ENCODE measurements around the gene USP32.
"Not testable (repeated sequence)": the region's sequence is repeated elsewhere in the genome, so short reads cannot be mapped to it uniquely, and the experiment has no call there.

Gene USP32

DNA sequence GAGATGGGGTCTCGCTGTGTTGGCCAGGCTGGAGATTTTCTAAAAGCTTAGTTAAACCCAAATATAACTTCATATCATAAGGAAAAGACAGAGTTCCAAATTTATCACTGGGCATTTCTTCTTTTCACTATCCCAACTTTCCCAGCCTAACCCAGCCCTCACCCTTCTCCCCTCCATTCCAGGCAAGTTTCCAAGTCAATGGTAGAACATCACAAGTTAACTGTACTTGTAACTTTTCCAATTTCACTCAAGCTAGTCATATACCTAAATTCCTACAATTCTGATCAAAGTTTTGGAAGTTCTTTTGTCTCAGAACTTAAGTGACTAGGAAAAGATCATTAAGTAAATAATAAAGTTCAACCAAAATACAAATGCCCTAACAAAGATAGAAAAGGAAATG, 61.2 kb downstream of the USP32 start:
- DNase-seq (ENCODE audit: low spot score) = no peak

DNA sequence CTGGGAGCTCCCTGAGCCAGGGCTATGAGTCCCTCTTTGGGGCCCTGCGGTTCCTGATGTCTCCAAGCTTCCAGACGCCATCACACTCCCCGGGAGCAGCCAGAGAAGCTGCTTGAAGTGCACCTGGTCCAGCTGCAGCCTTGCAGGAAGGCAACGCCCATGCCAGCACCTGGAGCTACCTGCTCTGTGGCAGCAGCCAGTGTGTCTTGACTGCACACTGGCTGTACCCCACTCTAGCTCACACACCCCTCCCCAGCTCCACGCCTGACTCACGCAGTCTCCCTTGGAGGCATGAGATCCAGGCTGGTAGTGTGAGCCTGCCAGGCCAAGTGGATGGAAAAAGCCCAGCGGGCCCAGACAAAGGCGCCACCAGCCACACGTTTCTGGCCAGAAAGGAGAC, 63.3 kb downstream of the USP32 start:
- peak; percentile 51 for DNase-seq (ENCODE audit: low spot score)

DNA sequence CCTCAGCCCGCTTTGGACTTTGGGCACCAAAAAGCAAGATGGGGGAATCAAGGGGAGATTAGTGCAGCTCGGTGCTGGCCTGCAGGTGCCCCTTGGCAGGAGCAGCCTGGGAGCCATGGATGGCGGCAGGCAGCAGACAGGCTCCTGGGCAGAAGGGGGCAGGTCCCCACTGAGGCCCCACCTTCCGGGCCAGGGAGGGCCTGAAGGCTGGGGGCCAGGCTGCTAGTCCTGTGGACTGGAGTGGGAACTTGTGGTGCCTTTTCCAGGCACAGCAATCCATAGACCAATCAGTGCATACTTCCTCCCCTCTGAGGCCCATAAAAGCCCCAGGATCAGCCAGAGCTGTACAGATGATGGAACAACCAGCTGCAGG, 64.0 kb downstream of the USP32 start:
- DNase-seq (ENCODE audit: low spot score) = no peak

DNA sequence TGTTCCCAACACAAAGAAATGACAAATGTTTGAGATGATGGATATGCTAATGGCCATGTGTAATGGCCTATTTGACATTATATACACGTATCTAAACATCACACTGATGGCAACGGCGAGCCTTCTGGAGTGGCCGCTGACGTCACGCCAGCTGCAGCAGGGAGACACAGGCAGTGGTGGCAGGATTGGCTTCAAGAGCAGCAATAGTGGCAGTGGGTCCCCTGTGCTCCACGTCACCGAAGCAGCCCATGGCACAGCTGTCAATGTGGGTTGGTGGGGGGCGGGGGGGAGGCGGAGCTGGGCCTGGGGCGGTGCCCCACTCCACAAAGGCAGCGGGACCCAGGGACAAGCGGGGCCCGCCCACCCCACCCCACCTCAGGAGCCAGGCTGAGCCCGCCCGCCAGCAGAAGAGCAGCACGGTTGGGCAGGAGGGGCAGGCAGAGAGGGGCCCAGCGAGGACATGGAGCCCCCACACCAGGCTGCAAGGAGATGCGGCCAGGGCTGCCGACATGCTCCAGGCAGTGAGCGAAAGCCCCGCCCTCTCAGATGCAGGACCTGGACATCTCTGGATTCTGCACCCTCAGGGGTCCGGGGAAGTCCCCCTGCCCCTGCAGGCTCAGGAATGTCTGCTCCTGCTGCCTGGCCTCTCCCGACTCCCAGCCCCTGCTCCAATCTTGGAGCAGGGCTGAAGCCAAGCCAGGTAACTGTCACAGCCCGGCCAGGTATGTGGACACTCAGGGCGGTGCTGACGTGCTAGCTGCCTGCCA, 64.6 kb downstream of the USP32 start:
- peak; percentile 86 for DNase-seq (ENCODE audit: low spot score)

DNA sequence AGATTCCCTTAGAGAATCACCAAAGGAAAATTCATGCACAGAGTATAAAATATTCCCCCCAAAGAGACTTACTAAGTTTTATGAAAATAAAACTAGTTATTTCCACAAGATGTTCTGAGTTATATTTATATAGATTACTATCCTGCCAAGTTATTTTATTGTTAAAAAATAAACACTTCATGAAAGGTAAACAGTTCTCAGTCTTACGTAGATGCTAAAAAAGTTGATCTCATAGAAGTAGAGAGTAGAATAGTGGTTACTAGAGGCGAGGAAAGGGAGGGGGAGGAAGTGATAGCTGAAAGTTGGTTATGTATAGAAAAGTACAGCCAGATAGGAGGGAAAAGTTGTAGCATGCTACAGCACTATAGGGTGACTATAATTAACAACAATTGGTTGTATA, 65.2 kb downstream of the USP32 start:
- no peak for DNase-seq (ENCODE audit: low spot score)

DNA sequence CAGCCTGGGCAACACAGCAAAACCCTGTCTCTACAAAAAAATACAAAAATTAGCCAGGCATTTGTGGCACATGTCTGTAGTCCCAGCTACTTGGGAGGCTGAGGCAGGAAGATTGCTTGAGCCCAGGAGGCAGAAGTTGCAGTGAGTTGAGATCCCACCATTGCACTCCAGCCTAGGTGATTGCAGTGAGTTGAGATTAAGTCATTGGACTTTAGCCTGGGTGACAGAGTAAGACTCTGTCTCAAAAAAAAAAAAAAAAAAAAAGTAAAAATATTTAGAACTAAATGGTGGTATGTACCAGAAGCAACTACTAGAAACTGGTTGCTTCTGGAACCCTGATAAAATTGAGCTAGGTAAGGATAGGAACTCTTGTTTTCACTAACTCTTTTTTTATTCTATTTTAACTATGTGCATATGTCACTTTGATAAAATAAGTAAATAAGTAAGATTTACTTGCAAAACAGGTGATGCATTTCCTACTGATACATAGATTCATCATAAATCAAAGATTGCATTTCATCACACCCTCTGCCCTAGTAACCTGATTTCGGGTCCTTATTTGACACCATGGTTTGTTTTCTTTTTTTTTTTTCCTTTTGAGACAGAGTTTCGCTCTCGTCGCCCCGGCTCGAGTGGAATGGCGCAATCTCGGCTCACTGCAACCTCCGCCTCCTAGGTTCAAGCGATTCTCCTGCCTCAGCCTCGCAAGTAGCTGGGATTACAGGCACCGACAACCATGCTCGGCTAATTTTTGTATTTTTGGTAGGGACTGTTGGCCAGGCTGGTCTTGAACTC, 66.0 kb downstream of the USP32 start:
- no peak for DNase-seq (ENCODE audit: low spot score)

DNA sequence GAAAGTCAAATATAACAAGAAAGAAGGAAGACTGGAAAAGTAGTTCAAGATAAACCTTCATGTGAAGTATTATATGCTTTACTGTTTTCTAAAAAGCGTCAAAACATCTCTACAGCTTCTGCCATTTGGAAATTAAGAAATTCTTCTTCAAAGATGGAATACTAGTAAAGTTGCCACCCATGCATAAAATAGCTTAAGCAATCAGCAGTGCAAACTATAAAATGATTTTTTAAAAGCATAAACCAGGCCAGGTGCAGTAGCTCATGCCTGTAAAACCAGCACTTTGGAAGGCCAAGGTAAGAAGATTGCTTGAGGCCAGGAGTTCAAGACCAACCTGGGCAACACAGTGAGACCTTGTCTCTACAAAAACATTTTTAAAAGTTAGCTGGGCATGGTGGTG, 68.2 kb downstream of the USP32 start:
- no peak for DNase-seq (ENCODE audit: low spot score)

DNA sequence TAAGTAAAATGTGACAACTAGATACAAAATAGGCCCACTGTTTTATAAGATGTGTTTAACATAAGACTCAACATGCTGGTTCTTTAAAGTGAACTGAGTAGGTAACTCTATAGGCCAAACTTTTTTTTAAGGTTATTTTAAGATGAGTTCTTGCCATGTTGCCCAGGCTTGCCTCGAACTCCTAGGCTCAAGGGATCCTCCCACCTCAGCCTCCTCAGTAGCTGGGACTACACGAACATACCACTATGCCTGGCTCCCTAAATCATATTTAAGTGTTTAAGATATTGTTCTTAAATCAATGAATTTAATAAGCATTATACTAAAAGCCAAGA, 69.9 kb downstream of the USP32 start:
- DNase-seq (ENCODE audit: low spot score) = no peak

DNA sequence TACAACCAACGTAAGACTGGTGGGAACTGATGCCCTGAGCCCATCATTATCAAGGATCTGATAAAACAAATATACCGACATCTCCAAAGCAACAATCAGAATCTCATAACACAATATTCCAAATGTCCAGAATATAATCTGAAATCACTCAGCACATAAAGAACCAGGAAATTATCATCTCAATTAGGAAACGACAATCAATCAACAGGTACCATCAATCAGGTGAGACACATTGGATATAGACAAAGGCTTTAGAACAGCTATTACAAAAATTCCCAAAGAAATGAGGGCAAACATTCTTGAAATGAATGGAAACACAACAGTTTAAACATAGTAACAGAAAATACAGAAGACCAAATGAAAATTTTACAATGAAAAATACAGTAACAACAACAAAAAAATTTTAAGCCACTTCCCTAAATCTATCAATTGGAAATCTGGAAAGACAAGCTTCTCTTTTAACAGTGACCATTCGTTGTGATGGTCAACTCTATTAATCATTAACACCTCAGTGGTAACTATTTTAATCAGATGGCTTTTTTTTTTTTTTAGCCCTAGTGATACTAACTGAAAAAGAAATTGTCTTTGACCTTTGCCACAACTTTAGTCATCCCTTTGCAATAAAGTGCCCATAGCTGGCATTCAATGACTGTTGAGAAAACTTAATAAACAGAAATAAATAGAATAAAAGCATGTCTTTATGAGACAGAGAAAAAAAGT, 70.4 kb downstream of the USP32 start:
- no peak for DNase-seq (ENCODE audit: low spot score)

DNA sequence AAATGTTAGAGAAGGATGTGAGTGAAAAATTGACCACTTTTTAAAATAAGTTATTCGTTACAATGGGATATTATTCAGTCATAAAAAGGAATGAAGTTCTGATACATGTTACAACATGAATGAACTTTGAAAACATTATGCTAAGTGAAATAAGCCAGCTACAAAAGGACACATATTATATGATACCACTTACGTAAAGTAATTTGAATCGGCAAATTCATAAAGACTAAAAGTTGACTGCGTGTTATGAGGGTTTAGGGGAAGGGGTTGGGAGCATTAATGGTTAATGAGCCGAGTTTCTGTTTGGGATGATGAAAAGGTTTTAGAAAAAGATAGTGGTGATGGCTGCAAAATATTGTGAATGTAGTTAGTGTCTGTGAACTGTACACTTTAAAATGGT, 73.1 kb downstream of the USP32 start:
- no peak for DNase-seq (ENCODE audit: low spot score)

DNA sequence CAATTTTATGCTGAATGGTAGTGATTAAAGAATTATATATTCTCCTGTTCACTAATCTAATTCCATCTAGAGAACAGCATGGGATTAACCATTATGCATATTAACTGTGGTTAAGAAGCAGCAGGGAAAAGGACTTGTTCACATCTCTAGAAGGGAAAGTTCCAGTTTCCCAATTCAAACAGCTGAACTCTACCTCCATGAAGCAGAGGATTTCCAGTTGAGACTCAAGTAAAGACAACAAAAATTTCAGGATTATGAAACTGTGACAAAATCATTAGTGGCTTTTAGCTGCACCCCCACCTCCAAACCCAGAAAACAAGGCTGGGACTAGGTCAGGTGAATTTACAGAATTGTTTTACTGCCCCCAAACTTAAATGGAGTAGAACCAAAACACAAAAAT, 73.6 kb downstream of the USP32 start:
- DNase-seq (ENCODE audit: low spot score) = no peak

DNA sequence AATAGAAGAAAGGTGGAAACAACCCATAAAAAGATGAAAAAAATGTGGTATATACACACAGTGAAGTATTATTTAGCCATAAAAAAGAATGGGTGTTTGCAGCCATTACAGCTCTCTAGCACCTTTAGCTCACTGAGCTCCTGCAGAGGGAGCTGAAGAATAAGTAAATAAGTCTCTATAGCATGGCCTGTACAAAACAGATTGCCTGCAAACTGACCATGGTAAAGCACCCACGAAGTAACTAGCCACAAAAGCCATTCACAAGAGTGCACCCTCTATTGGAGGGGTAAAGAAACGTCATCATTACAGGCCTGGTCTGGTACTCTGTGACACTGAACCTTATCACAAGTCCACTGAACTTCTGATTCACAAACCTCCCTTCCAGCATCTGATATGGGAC, 76.3 kb downstream of the USP32 start:
- DNase-seq (ENCODE audit: low spot score) = no peak

DNA sequence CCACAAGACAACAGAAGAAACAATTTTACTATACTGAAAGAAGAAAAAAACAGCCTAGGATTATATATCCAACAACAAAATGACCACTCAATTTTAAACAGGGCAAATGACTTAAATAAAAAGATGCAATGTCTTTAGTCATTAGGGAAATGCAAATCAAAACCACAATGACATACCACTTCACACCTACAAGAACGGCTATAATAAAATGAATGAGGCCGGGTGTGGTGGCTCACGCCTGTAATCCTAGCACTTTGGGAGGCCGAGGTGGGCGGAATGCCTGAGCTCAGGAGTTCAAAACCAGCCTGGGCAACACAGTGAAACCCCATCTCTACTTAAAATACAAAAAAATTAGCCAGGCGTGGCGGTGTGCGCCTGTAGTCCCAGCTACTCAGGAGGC, 77.0 kb downstream of the USP32 start:
- not testable (repeated sequence) for DNase-seq (ENCODE audit: low spot score)

DNA sequence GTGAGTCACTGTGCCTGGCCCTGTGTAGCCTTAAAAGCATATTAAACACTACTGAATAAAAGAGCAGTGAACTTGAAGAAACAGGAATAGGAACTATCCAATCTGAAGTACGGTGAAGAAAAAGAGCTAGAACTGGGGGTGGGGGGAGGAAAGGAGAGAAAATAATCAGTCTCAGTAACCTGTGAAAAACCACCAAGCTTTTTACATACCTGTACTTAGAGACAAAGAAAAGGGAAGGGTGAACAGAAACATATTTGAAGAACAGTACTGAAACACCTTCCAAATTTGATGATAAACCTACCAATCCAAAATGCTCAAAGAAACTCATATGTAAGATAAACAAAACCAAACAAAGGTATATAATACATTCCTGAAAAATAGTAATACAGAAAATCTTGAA, 77.5 kb downstream of the USP32 start:
- DNase-seq (ENCODE audit: low spot score) = no peak

DNA sequence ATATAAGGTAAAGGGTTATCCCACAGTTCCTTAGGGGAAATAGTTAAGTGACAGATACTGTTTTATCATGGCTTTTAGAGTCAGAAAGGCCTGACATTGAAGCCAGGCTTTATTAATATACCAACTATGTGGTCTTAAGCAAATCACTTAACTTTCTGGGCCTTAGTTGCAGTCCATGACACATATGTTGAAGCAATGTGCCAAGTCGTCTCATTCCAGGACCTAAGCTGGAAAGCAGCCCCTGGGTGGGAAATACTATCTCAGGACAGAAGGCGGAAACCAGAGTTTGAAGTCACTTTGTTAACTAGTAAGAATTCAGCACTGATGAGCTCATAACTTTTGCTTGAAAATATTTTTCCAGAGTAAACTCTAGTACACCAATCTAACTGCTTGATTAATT, 80.0 kb downstream of the USP32 start:
- DNase-seq (ENCODE audit: low spot score) = no peak

DNA sequence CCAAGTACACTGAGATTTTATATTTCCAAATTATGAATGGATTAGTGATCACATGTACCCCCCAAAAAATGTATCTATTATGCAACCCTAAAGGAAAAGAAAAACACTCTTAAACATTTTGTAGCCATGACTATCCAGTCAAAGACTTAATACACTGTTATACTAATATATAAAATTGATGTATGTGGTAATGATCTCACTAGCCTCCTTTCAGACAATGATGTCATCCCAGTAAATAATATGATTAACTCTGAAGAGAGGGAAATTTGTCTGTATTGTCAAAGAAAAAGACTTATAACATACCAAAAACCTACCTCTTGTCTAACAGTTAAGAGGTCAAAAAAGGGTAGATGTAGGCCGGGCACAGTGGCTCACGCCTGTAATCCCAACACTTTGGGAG, 80.7 kb downstream of the USP32 start:
- DNase-seq (ENCODE audit: low spot score) = no peak

DNA sequence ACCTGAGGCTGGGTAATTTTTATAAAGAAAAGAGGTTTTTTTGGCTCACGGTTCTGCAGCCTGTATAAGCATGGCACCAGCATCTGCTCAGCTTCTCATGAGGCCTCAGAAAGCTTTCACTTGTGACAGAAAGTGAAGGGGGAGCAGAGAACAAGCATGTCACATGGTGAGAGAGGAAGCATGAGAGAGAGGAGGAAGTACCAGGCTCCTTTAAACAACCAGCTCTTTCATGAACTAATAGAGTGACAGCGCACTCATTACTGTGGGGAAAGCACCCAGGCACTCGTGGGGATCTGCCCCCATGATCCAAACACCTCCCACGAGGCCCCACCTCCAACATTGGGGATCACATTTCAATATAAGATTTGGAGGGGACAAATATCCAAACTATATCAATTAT, 86.8 kb downstream of the USP32 start:
- DNase-seq (ENCODE audit: low spot score) = peak; percentile 86

DNA sequence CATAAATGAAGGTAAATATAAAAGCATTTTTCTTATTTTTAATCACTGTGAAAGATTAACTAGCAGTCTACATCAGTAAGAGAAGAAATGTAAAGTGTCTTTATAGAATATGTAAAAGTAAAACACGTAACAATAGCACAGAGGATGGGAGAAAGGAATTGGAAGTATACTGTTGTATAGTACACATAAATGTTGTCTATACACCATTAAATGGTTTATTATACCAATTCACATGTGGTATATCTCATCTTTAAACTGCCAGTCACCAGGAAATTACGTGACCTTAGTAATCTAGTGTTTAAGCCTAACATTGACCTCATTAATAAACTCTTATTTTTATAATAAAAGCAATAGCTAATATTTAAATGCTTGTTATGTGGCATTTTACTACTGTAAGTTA, 87.4 kb downstream of the USP32 start:
- DNase-seq (ENCODE audit: low spot score) = no peak

DNA sequence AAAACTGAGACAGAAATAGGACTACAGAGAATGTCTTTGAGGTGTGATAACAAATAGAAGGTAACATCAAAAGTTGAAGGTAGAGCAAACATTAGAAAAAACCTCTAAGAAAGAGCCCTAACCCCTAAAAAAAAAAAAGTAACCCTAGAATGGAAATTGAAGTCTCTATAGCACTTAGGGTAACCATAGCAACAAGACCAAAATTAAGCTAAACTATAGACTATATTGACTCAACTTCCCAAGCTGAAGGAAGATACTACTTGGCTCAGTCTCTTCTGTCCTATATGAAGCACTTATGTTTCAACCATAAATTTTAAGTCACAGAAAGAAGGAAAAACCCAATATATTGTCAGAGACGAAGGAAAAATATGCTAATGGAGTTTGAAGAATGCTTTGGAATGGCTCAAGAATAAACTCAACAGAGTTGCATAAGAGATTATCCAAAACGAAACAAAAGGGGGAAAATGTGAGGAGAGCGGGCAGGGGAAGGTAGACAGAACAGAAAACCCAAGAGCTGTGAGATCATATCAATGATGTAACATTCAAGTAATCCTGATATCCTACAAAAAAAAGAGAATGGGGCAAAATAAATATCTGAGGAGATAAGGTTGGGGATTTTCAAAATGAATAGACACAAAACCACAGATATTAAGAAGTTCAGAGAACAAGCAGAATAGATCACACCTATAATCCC, 88.4 kb downstream of the USP32 start:
- no peak for DNase-seq (ENCODE audit: low spot score)

DNA sequence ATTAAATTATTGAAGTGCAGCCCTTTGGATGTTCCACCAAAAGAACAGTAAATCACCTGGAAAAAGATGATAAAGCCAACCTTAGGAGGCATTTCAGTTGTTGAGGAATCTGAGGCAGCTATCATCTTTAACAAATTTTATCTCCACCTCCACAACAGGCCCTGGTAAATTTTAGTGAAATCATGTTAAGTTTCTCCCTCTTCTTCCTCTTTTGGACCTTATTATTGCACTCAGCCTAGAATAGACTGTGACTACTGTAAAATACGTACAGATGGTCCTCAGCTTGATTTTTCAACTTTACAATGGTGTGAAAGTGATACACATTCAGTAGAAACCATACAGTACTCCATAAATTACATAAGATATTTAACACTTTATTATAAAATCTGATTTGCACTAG, 90.3 kb downstream of the USP32 start:
- DNase-seq (ENCODE audit: low spot score) = no peak

DNA sequence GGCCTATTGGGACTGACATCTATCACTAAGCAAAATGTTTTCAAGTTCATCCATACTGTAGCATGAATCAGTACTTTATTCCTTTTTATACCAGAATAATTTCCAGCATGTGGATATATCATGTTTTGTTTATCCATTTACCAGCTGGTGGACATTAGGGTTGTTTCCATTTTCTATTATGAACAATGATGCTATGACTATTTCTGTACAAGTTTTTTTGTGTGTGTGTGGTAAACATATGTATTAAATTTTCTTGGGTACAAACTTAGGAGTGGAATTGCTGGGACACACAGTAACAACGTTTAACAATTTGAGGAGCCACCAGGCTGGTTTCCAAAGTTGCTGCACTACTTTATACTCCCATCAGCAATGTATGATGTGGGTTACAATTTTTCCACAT, 91.0 kb downstream of the USP32 start:
- no peak for DNase-seq (ENCODE audit: low spot score)

DNA sequence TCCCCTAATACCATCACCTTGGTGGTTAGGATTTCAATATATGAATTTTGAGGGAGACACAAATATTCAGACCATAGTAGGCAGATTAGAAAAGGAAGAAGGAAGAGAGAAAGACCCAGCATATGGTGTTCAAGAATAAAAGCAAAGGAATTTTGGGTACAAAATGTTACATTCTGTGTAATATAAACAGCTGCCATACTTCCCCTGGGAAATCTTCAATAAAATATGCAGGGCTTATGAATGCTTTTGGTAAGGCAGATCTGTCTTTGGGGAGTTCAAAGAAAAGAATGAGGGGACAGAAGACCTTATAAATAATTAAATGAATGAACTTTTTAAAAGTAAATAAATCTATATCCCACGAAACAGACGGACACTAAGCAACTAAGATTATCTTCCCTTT, 91.9 kb downstream of the USP32 start:
- DNase-seq (ENCODE audit: low spot score) = no peak
